Neural cell (in vitro differentiated cells): ENCODE results near the gene CLEC5A. TPM values are rescaled to one million over a fixed set of nuclear protein-coding genes. Genes with fewer than 3 reads are reported as not detected.

Experiments used
- H2AFZ ChIP-seq: fragments of 200-600, 300-800 bp; sonication (generic), shearing (Covaris generic); 2 replicates; pipeline ENCODE4 v1.6.0; 2014; ENCODE audit warnings: low read depth, mild to moderate bottlenecking, antibody characterized with exemption, low read length, moderate library complexity
- H3F3A ChIP-seq: fragments of 200-600 bp; shearing (Covaris generic); 2 replicates; pipeline ENCODE4 v1.6.1; 2016; ENCODE audit warnings: mild to moderate bottlenecking, moderate library complexity, mixed read lengths, antibody characterized with exemption, low read length; ENCODE audit not compliant: insufficient read depth, poor library complexity, severe bottlenecking
- H3K27ac ChIP-seq: fragments of 200-600, 300-800 bp; sonication (generic), shearing (Covaris generic); 2 replicates; pipeline ENCODE4 v1.5.1; 2014; ENCODE audit warnings: mild to moderate bottlenecking, low read length, moderate library complexity
- H3K27me3 ChIP-seq: fragments of 300-800, 200-600 bp; sonication (generic), shearing (Covaris generic); 2 replicates; pipeline ENCODE4 v1.6.0; 2014; ENCODE audit warnings: mild to moderate bottlenecking, low read depth, low read length, moderate library complexity; ENCODE audit not compliant: insufficient read depth
- H3K36me3 ChIP-seq: fragments of 300-800, 200-600 bp; sonication (generic), shearing (Covaris generic); 2 replicates; pipeline ENCODE4 v1.5.1; 2014; ENCODE audit warnings: mild to moderate bottlenecking, antibody characterized with exemption, low read length, moderate library complexity; ENCODE audit not compliant: insufficient read depth
- H3K4me2 ChIP-seq: fragments of 300-800, 200-600 bp; sonication (generic), shearing (Covaris generic); 2 replicates; pipeline ENCODE4 v1.6.0; 2014; ENCODE audit warnings: mild to moderate bottlenecking, low read length
- H3K4me3 ChIP-seq: fragments of 300-800, 200-600 bp; sonication (generic), shearing (Covaris generic); 2 replicates; pipeline ENCODE4 v1.5.1; 2014; ENCODE audit warnings: mild to moderate bottlenecking, low read length, moderate library complexity
- H3K79me2 ChIP-seq: fragments of 200-600 bp; shearing (Covaris generic); replicated peaks from 2 replicates; pipeline ENCODE4 v1.6.0; 2014; ENCODE audit warnings: mild to moderate bottlenecking, low read length, moderate library complexity; ENCODE audit not compliant: insufficient read depth
- H3K9ac ChIP-seq: fragments of 300-800, 200-600 bp; sonication (generic), shearing (Covaris generic); 2 replicates; pipeline ENCODE4 v1.6.1; 2016; ENCODE audit warnings: mild to moderate bottlenecking, low read length, mixed read lengths
- H3K9me2 ChIP-seq: fragments of 200-600 bp; shearing (Covaris generic); 2 replicates; pipeline ENCODE4 v1.6.1; 2016; ENCODE audit warnings: mild to moderate bottlenecking, low read length, mixed read lengths; ENCODE audit not compliant: insufficient read depth
- H3K9me3 ChIP-seq: fragments of 200-600, 300-800 bp; sonication (generic), shearing (Covaris generic); 2 replicates; pipeline ENCODE4 v1.6.1; 2016; ENCODE audit warnings: mild to moderate bottlenecking, mixed run types, low read length, moderate library complexity, mixed read lengths
- H4K20me1 ChIP-seq: fragments of 200-600 bp; shearing (Covaris generic); 2 replicates; pipeline ENCODE4 v1.6.1; 2016; ENCODE audit warnings: mild to moderate bottlenecking, mixed run types; ENCODE audit not compliant: insufficient read depth
- CTCF ChIP-seq: fragments of 450-650 bp; IDR thresholded peaks from 2 replicates; pipeline ENCODE4 v1.5.1; 2014; ENCODE audit warnings: antibody characterized with exemption, mild to moderate bottlenecking, moderate library complexity; ENCODE audit not compliant: poor library complexity, severe bottlenecking
- EP300 ChIP-seq: fragments of 450-650 bp; conservative IDR thresholded peaks from 2 replicates; pipeline ENCODE4 v1.6.1; 2014; ENCODE audit warnings: antibody characterized with exemption, mild to moderate bottlenecking, moderate library complexity; ENCODE audit not compliant: poor library complexity, severe bottlenecking
- EZH2 ChIP-seq: fragments of 200-600, 300-800 bp; shearing (Covaris generic), sonication (generic); IDR thresholded peaks from 2 replicates; pipeline ENCODE4 v1.6.1; 2014; ENCODE audit warnings: antibody characterized with exemption, low read length, borderline replicate concordance, mild to moderate bottlenecking; ENCODE audit not compliant: insufficient read depth, poor library complexity, severe bottlenecking
- MXI1 ChIP-seq: fragments of 450-650 bp; conservative IDR thresholded peaks from 2 replicates; pipeline ENCODE4 v1.6.1; 2014; ENCODE audit warnings: antibody characterized with exemption, mild to moderate bottlenecking; ENCODE audit not compliant: poor library complexity, severe bottlenecking
- POLR2AphosphoS5 ChIP-seq: IDR thresholded peaks from 2 replicates; pipeline ENCODE4 v1.6.1; 2012
- RAD21 ChIP-seq: fragments of 450-650 bp; conservative IDR thresholded peaks from 2 replicates; pipeline ENCODE4 v1.6.1; 2014; ENCODE audit warnings: antibody characterized with exemption, mild to moderate bottlenecking, moderate library complexity
- REST ChIP-seq: IDR thresholded peaks from 2 replicates; pipeline ENCODE4 v1.6.1; 2012; ENCODE audit warnings: borderline replicate concordance
- SMC3 ChIP-seq: fragments of 450-650 bp; conservative IDR thresholded peaks from 2 replicates; pipeline ENCODE4 v1.6.1; 2014; ENCODE audit warnings: antibody characterized with exemption, mild to moderate bottlenecking, moderate library complexity; ENCODE audit not compliant: poor library complexity
- TAF1 ChIP-seq: IDR thresholded peaks from 2 replicates; pipeline ENCODE4 v1.6.1; 2012; ENCODE audit warnings: low read depth
- polyA plus RNA-seq: library from polyadenylated mRNA; depleted of rRNA; stranded (reverse); fragments of >200 nt; gene quantifications from 2 replicates; pipeline ENCODE4 v1.2.3, GENCODE V29; 2014

CLEC5A gene
- polyA plus RNA-seq, 1 donor from 2014 or later, result not detected

GRCh38 chr7:141877365-141877764 is 69.4 kb downstream of the CLEC5A start:
- Histone ChIP-seq H3K9me3 (no peaks in the 10 kb centered on the region), H3K27ac (no peak overlapping the region), H4K20me1 (no peaks in the 10 kb centered on the region), H3K27me3 (no peaks in the 10 kb centered on the region), H2AFZ (no peak overlapping the region), H3K4me2 (no peak overlapping the region), H3K79me2 (no peaks in the 10 kb centered on the region), H3K9me2 (no peaks in the 10 kb centered on the region), H3K36me3 (no peaks in the 10 kb centered on the region), H3F3A (no peaks in the 10 kb centered on the region), H3K4me3 (no peak overlapping the region), H3K9ac (no peak overlapping the region)
- TF ChIP-seq CTCF, result no peak
- TF ChIP-seq TAF1, result no peak
- no peak for TF ChIP-seq POLR2AphosphoS5
- no peak for TF ChIP-seq EZH2
- TF ChIP-seq SMC3, result no peak
- no peak for TF ChIP-seq MXI1
- no peak for TF ChIP-seq RAD21
- no peak for TF ChIP-seq REST
- TF ChIP-seq EP300, result no peak

Other genes starting within 250 kb of the CLEC5A start
- 24.5 and 24.6 TPM in 2 replicates for gene DENND11, start 244.8 kb downstream of the CLEC5A start, polyA plus RNA-seq
- gene WEE2, start 238.6 kb downstream of the CLEC5A start, polyA plus RNA-seq, result 0.34 and 0.63 TPM in 2 replicates
- gene SSBP1, start 208.6 kb downstream of the CLEC5A start, polyA plus RNA-seq, result 233 and 296 TPM in 2 replicates
- gene TAS2R3, start 182.9 kb downstream of the CLEC5A start, polyA plus RNA-seq, result not detected in 2 replicates
- gene TAS2R4, start 170.3 kb downstream of the CLEC5A start, polyA plus RNA-seq, result 2.3 and 2.4 TPM in 2 replicates
- gene TAS2R5, start 156.8 kb downstream of the CLEC5A start, polyA plus RNA-seq, result 5.1 and 9.4 TPM in 2 replicates
- gene PRSS37, start 105.5 kb downstream of the CLEC5A start, polyA plus RNA-seq, result not detected in 2 replicates
- 0.78 TPM in 1 of 2 replicates, not detected in the other for gene OR9A4, start 30.6 kb downstream of the CLEC5A start, polyA plus RNA-seq
- gene TAS2R38, start 26.8 kb upstream of the CLEC5A start, polyA plus RNA-seq, result not detected in 2 replicates
- gene MGAM, start 48.9 kb upstream of the CLEC5A start, polyA plus RNA-seq, result 0.72 and 0.89 TPM in 2 replicates
- gene MGAM2, start 164.7 kb upstream of the CLEC5A start, polyA plus RNA-seq, result 0.66 and 0.76 TPM in 2 replicates